HEK293 (cell line): Measurements from ENCODE around the gene USO1.

Experiments
- CTCF ChIA-PET: fragments of 350-600 bp; formaldehyde crosslinking; extraction: SDS; loops from one replicate; lab custom pipeline; 2021; ENCODE audit warnings: antibody characterized with exemption; lab: Yijun Ruan, JAX
- POLR2A ChIA-PET: fragments of 300-600 bp; formaldehyde crosslinking; extraction: SDS; loops from one replicate; lab custom pipeline; 2020; ENCODE audit warnings: antibody characterized with exemption, inconsistent platforms; lab: Yijun Ruan, JAX
- H3K27ac ChIP-seq: fragments of 200-500 bp; sonication (Bioruptor generic); 2 replicates; pipeline ENCODE4 v1.5.1; 2014; ENCODE audit warnings: low read depth, low read length, control low read depth, inconsistent platforms; ENCODE audit errors: extremely low read depth
- H3K36me3 ChIP-seq, 2 experiments: fragments of 200-500 bp in 1 of 2; sonication (Bioruptor generic) in 1 of 2; 1 replicate in 1 of 2; 2 replicates in 1 of 2; pipeline ENCODE4 v1.5.1; 2014 to 2017; ENCODE audit warnings: inconsistent platforms in 2 of 2, low read length in 2 of 2; ENCODE audit not compliant: control insufficient read depth in 2 of 2, insufficient read depth in 1 of 2
- H3K4me1 ChIP-seq: fragments of 200-500 bp; sonication (Bioruptor generic); 2 replicates; pipeline ENCODE4 v1.5.1; 2014; ENCODE audit warnings: mild to moderate bottlenecking, low read length, inconsistent platforms; ENCODE audit not compliant: control insufficient read depth, insufficient read depth
- H3K4me3 ChIP-seq: 2 replicates; pipeline ENCODE4 v1.5.1; 2011; ENCODE audit warnings: low read depth, mild to moderate bottlenecking, control low read depth, low read length, moderate library complexity
- H3K9me3 ChIP-seq: fragments of 200-500 bp; sonication (Bioruptor generic); 2 replicates; pipeline ENCODE4 v1.5.1; 2014; ENCODE audit warnings: low read depth, low read length, inconsistent platforms; ENCODE audit not compliant: control insufficient read depth, insufficient read depth
- ATF2 ChIP-seq: fragments of 450-650 bp; formaldehyde crosslinking; IDR thresholded peaks from 2 replicates; pipeline ENCODE4 v1.5.1; 2016; ENCODE audit warnings: missing biosample characterization, missing genetic modification characterization, low read depth
- CTCF ChIP-seq: fragments of 450-650 bp; formaldehyde crosslinking; IDR thresholded peaks from 2 replicates; pipeline ENCODE4 v1.5.1; 2016; ENCODE audit warnings: missing biosample characterization, missing genetic modification characterization
- GFI1B ChIP-seq: fragments of 450-650 bp; formaldehyde crosslinking; IDR thresholded peaks from 2 replicates; pipeline ENCODE4 v1.5.1; 2016; ENCODE audit warnings: missing biosample characterization, missing genetic modification characterization
- OSR2 ChIP-seq: fragments of 450-650 bp; formaldehyde crosslinking; IDR thresholded peaks from 2 replicates; pipeline ENCODE4 v1.5.1; 2016; ENCODE audit warnings: missing biosample characterization, missing genetic modification characterization
- OVOL3 ChIP-seq: fragments of 450-650 bp; formaldehyde crosslinking; IDR thresholded peaks from 2 replicates; pipeline ENCODE4 v1.5.1; 2016; ENCODE audit warnings: missing biosample characterization, missing genetic modification characterization
- REPIN1 ChIP-seq: fragments of 450-650 bp; formaldehyde crosslinking; IDR thresholded peaks from 2 replicates; pipeline ENCODE4 v1.5.1; 2017; ENCODE audit warnings: missing biosample characterization, missing genetic modification characterization, low read depth
- SP3 ChIP-seq: fragments of 450-650 bp; formaldehyde crosslinking; IDR thresholded peaks from 2 replicates; pipeline ENCODE4 v1.5.1; 2016; ENCODE audit warnings: missing biosample characterization, missing genetic modification characterization
- TCF7L2 ChIP-seq: IDR thresholded peaks from 2 replicates; pipeline ENCODE4 v1.6.1; 2011; ENCODE audit warnings: low read depth, mild to moderate bottlenecking, inconsistent platforms, low read length, moderate library complexity, borderline replicate concordance
- TRIM28 ChIP-seq: IDR thresholded peaks from 2 replicates; pipeline ENCODE4 v1.6.1; 2011; ENCODE audit warnings: low read length, control low read depth, borderline replicate concordance
- WT1 ChIP-seq: fragments of 450-650 bp; formaldehyde crosslinking; IDR thresholded peaks from 2 replicates; pipeline ENCODE4 v1.5.1; 2016; ENCODE audit warnings: missing biosample characterization, missing genetic modification characterization
- ZBTB10 ChIP-seq: fragments of 450-650 bp; formaldehyde crosslinking; IDR thresholded peaks from 2 replicates; pipeline ENCODE4 v1.5.1; 2016; ENCODE audit warnings: missing biosample characterization, missing genetic modification characterization
- ZBTB20 ChIP-seq: fragments of 450-650 bp; formaldehyde crosslinking; IDR thresholded peaks from 2 replicates; pipeline ENCODE4 v1.5.1; 2016; ENCODE audit warnings: missing biosample characterization, missing genetic modification characterization
- ZBTB49 ChIP-seq: fragments of 450-650 bp; formaldehyde crosslinking; IDR thresholded peaks from 2 replicates; pipeline ENCODE4 v1.5.1; 2016; ENCODE audit warnings: missing biosample characterization, missing genetic modification characterization, low read depth
- ZFP69B ChIP-seq: fragments of 450-650 bp; formaldehyde crosslinking; IDR thresholded peaks from 2 replicates; pipeline ENCODE4 v1.5.1; 2016; ENCODE audit warnings: missing biosample characterization, missing genetic modification characterization
- ZNF121 ChIP-seq: fragments of 450-650 bp; formaldehyde crosslinking; IDR thresholded peaks from 2 replicates; pipeline ENCODE4 v1.5.1; 2016; ENCODE audit warnings: missing biosample characterization, missing genetic modification characterization
- ZNF138 ChIP-seq: fragments of 450-650 bp; formaldehyde crosslinking; IDR thresholded peaks from 2 replicates; pipeline ENCODE4 v1.5.1; 2016; ENCODE audit warnings: missing biosample characterization, missing genetic modification characterization, borderline replicate concordance
- ZNF157 ChIP-seq: fragments of 450-650 bp; formaldehyde crosslinking; IDR thresholded peaks from 2 replicates; pipeline ENCODE4 v1.5.1; 2016; ENCODE audit warnings: missing biosample characterization, missing genetic modification characterization
- ZNF23 ChIP-seq: fragments of 450-650 bp; formaldehyde crosslinking; IDR thresholded peaks from 2 replicates; pipeline ENCODE4 v1.5.1; 2016; ENCODE audit warnings: missing biosample characterization, missing genetic modification characterization, borderline replicate concordance
- ZNF341 ChIP-seq: fragments of 450-650 bp; formaldehyde crosslinking; IDR thresholded peaks from 2 replicates; pipeline ENCODE4; 2016; ENCODE audit warnings: low read depth, missing biosample characterization, missing genetic modification characterization
- ZNF404 ChIP-seq: fragments of 450-650 bp; formaldehyde crosslinking; IDR thresholded peaks from 2 replicates; pipeline ENCODE4 v1.5.1; 2017; ENCODE audit warnings: missing biosample characterization, missing genetic modification characterization
- ZNF449 ChIP-seq: fragments of 450-650 bp; formaldehyde crosslinking; IDR thresholded peaks from 2 replicates; pipeline ENCODE4 v1.5.1; 2017; ENCODE audit warnings: missing biosample characterization, mild to moderate bottlenecking, missing genetic modification characterization, moderate library complexity
- ZNF561 ChIP-seq: fragments of 450-650 bp; IDR thresholded peaks from 2 replicates; pipeline ENCODE4 v1.5.1; 2018; ENCODE audit warnings: missing biosample characterization, missing genetic modification characterization, borderline replicate concordance
- ZNF658 ChIP-seq: fragments of 450-650 bp; formaldehyde crosslinking; IDR thresholded peaks from 2 replicates; pipeline ENCODE4; 2016; ENCODE audit warnings: missing biosample characterization, missing genetic modification characterization

USO1 gene

GRCh38 chr4:75675004-75675531 is 49.3 kb upstream of the USO1 start:
- peaks cover 10% of the 10 kb centered on the region; the same call in 1 of the 2 replicates for H3K4me1 ChIP-seq
- no peaks in the 10 kb centered on the region for H3K36me3 ChIP-seq
- TF ChIP-seq TCF7L2 (0 out of 2 replicates have a peak, but pooled peaks have one; percentile 26), ZNF404 (no peak), ZNF658 (tag by site-specific recombination) (no peak), ZBTB49 (tag by site-specific recombination) (no peak), CTCF (tag by site-specific recombination) (no peak), OSR2 (peak; percentile 72), REPIN1 (tag by site-specific recombination) (no peak), TRIM28 (peak; percentile 90), ZBTB20 (no peak), WT1 (tag by site-specific recombination) (peak; percentile 68), ZFP69B (tag by site-specific recombination) (no peak), ZBTB10 (no peak), ZNF23 (no peak), ZNF138 (tag by site-specific recombination) (no peak)
- no peak overlapping the region for H3K27ac ChIP-seq
- ChIA-PET POLR2A (interaction anchor here (0.8 kb wide), 1 partner anchor 46 kb away, joined by 5 read pairs; no protein-coding TSS in a partner anchor), CTCF (interaction anchor here (0.6 to 1.1 kb wide), 3 partner anchors 20 to 49 kb away, joined by 3 to 5 read pairs (median 4); partner anchors contain the start of gene USO1)
- no peaks in the 10 kb centered on the region for H3K9me3 ChIP-seq
- no peak overlapping the region for H3K4me3 ChIP-seq

- POLR2A ChIA-PET, result no interaction called here
- CTCF ChIA-PET, result no interaction called here
- H3K4me1 ChIP-seq, result peaks cover 4% of the 10 kb centered on the region; the same call in 1 of the 2 replicates
- no peaks in the 10 kb centered on the region for H3K9me3 ChIP-seq
- no peaks in the 10 kb centered on the region for H3K36me3 ChIP-seq
- no peak overlapping the region for H3K27ac ChIP-seq
- H3K4me3 ChIP-seq, result no peak overlapping the region
- TF ChIP-seq SP3 (tag by site-specific recombination) (no peak), ZNF121 (peak; percentile 50; the same call in 1 of the 2 replicates)
Measured at GRCh38 chr4:75678473-75678872, 45.9 kb upstream of the USO1 start.

GRCh38 chr4:75678965-75679364 is 45.4 kb upstream of the USO1 start:
- TF ChIP-seq ATF2 (tag by site-specific recombination), result no peak
- TF ChIP-seq ZNF341 (tag by site-specific recombination), result no peak
- no peak for TF ChIP-seq OVOL3
- no peak for TF ChIP-seq ZNF157 (tag by site-specific recombination)
- TF ChIP-seq ZNF561, result no peak
- TF ChIP-seq ZNF404, result no peak
- no peak for TF ChIP-seq ZNF449 (tag by site-specific recombination)
- TF ChIP-seq GFI1B (tag by site-specific recombination), result no peak
- TF ChIP-seq OSR2, result no peak
- no peak for TF ChIP-seq ZBTB20
- Histone ChIP-seq H3K4me3 (no peak overlapping the region), H3K4me1 (peaks cover 3% of the 10 kb centered on the region; the same call in 1 of the 2 replicates), H3K36me3 (no peaks in the 10 kb centered on the region), H3K27ac (no peak overlapping the region), H3K9me3 (no peaks in the 10 kb centered on the region)
- POLR2A ChIA-PET, result no interaction called here
- CTCF ChIA-PET, result no interaction called here
